GM18499 (cell line): Measurements from ENCODE around the gene NUBP2.
"Not testable (repeated sequence)": the region's sequence is repeated elsewhere in the genome, so short reads cannot be mapped to it uniquely, and the experiment has no call there.

ENCODE experiments used
- ATAC-seq: cut with Tn5 transposase; IDR thresholded peaks from one replicate; pipeline ENCODE4 v1.9.1; 2021; ENCODE audit warnings: moderate number of reproducible peaks; ENCODE audit not compliant: insufficient read depth, unreplicated experiment

Gene NUBP2

GRCh38 chr16:1794221-1794871, 11.6 kb downstream of the NUBP2 start:
- no peak for ATAC-seq

GRCh38 chr16:1794908-1795666, 12.3 kb downstream of the NUBP2 start:
- ATAC-seq, result no peak

GRCh38 chr16:1799263-1799662, 16.5 kb downstream of the NUBP2 start:
- not testable (repeated sequence) for ATAC-seq

DNA sequence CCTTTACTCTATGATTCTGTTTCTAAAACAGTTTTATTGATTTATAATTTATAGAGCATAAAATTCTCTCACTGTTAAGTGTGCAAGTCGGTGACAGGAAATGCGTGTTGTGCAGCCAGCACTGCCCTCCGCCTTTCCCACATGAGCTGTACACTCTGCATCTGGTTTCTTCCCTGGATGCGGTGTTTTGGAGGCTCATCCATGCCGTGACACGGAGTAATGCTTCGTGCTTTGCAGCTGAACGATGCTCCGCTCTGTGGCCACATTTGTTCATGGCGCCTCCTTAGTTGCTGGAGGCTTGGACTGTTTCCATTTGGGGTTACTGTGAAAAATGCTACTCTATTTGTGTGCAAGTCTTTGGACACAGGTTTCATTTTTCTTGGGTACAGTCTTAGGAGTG, 17.9 kb downstream of the NUBP2 start:
- no peak for ATAC-seq

- ATAC-seq, result no peak
Observed at GRCh38 chr16:1807626-1808025, 24.9 kb downstream of the NUBP2 start.

DNA sequence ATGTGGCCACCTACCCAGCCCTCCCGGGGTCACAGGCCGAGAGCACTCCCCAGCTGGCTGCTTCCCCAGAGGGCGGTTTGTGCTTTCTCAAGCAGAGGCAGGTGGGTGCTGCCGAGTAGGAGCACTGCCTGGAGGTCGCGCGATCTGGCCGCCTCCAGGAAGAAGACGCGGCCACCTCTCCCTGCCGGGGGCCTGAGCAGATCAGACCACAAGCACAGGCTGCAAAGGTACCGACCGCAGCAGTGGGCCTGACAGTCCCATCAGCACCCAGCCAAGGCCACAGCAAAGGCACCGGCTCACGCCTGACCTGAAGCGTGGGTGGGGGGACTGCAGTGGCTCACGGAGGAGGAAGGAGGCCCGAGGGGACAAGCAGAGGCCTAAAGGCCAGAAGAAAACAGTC, 25.9 kb downstream of the NUBP2 start:
- ATAC-seq, result no peak

DNA sequence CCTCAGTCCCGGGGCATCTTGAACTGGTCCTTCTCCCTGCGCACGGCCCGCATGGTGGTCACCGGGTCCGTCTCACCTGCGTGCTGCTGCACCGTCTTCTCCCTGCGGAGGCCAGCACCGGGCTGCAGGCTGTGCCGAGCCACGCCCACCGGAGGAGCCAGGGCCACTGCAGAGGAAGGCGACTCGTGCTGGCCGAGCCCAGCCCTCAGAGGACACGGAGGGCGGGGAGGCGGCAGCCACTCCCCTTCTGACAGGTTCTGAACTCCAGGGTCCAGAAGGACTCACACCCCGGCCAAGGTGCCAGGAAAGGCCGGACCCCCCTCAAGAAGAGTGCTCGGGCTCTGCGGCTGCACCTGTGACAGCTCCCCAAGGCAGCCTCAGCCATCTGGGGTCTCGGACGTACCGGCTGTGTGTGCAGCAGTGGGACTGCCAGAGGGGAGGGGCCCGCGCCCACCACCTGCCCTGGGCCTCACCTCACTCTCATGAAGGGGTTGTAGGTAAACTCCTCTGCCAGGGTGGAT, 26.6 kb downstream of the NUBP2 start:
- no peak for ATAC-seq

- ATAC-seq, result no peak
Observed at GRCh38 chr16:1810106-1810505, 27.3 kb downstream of the NUBP2 start.

DNA sequence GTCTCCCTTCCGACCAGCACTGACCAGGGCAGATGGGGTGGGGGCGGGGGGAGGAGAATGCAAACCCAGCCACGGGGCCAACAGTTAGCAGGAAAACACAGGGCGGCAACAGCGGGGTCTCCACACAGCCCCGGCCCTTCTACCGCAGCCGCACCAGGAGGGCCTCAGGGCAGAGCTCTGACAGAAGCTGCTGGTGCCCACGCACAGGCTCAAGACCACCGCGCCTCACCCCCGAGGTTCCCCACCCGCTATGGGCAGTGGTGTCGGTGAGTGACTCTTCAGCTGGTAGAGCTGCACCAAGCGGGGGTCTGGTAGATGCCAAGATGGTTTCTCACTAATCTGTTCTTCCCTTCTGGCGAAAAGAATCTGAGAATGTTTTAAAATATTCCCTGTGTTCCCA, 27.8 kb downstream of the NUBP2 start:
- ATAC-seq, result no peak

GRCh38 chr16:1812732-1813163, 30.0 kb downstream of the NUBP2 start:
- ATAC-seq, result no peak

DNA sequence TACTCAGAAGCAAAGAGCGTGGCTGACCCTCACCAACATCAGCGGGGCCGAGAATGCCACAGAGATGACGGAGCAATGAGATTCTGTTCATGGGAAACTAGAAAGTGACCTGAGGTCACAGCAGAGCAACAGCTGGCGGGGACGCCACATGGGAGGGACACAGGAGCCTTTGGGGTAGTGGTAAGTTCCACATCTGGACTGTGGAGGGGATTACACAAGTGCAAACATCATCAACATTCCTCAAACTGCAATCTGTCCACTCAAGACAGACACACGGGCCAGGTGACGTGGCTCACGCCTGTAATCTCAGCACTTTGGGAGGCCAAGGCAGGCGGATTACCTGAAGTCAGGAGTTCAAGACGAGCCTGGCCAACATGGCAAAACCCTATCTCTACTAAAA, 32.7 kb downstream of the NUBP2 start:
- no peak for ATAC-seq

GRCh38 chr16:1816396-1817275, 33.9 kb downstream of the NUBP2 start:
- no peak for ATAC-seq

DNA sequence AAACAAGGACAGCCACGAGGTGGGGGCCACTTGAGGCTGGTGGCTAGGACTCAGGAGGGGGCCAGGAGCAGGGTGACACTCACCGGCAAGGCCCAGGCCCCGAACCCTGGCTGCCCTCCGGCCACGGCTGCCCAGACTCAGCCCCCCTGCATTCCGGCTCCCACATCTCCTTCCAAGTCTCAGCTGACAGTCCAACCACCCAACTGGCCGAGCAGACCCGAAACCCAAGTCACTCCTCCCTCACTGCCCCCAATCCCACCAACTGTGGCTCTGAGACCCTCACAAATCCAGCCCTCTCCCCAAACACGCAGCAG, 34.5 kb downstream of the NUBP2 start:
- no peak for ATAC-seq

GRCh38 chr16:1817716-1818115, 35.0 kb downstream of the NUBP2 start:
- no peak for ATAC-seq

DNA sequence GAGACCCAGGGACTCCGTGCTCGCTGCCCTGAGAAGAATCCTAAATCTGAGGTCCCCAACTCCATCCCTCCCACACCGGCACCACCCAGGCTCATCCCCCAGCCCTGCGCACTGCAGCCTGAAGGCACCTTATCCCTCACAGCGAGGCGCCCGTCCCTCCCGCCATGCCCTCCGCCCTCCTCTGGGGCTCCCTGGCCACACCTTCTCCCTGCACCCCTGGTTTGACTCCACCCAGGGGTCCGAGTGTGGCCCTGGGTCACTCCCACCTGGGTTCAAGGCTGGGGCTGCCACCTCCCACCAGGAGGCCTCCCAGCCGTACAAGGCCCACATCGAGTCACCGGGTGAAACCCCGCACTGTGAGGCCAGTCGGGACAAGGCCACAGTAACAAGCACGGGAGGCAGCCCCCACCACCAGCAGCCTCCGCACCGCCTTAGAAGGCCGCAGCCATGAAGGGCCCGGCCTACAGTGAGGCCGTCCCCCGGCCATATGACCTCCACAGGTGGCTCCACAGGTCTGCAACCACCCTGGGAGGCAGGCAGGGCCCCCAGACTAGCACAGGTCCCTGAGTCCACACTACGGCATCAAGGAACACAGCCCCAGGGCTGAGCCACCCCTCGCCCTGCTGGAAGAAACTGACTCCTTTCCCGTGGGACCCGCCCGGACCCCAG, 35.6 kb downstream of the NUBP2 start:
- no peak for ATAC-seq

DNA sequence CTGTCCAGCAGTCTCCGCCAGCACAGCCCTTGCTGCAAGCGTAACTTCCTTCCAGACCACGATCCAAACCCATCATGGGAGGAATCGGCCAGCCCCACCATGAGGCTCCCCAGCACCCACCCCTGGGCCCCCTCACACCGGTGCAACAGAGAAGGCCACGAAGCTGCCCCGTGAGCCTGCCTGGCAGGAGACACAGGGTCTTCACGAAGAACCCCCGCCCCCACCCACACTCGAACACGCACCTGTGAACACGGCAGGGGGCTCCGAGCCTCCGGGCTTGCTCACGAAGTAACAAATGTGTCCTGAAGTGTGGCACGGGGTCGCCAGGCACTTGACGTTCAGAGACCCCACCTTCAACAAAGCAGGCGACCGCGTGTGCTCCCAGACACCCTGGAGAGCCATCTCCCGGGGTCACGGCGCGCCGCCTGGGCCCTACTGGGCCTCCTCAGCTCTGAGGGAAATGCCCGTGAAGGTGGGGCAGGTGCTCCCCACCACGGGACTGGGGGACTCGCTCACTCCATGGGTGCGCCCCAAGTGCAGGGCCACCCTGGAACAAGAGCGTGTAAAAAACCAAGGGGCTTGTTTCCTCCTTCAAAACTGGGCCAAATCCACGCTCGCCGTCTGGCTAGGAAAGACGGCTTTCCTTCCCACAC, 36.2 kb downstream of the NUBP2 start:
- no peak for ATAC-seq

- no peak for ATAC-seq
Observed at GRCh38 chr16:1819611-1820010, 36.9 kb downstream of the NUBP2 start.

DNA sequence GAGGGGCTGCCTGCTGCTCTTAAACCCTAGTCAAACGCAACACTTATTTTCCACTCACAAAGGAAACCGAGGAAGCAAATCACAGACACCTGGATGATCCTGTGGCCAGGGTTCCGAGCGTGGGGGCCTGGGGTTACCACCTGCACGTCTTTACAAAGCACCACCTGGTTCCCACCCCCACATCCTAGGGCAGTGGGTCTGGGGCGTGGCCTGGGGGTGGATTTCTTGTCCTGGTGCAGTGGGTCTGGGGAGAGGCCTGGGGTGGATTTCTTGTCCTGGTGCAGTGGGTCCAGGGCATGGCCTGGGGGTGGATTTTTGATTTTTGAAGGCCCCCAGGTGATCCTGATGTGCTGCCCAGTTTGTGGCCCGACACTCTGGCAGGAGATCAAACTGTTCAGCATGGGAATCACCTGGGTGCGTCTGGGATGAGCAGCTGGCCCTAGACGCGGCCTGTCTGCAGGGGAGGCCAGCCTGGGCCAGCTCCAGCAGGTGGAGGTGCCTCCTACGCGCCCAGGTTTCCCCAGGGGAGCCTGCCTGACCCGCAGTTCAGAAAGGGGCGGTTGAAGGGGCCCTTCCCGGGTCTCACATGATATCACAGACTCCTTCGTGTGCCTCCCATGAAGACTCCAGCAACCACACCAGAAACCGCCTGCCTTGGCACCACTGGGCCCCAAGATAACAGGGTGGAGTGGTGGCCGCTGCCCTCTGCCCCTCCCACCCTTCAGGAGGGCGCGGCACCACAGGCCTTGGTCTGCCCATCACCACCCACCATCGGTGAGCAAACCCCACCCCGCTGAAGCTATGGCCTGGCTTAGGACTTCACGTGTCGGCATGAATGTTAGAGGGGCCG, 37.6 kb downstream of the NUBP2 start:
- ATAC-seq, result no peak

- no peak for ATAC-seq
Observed at GRCh38 chr16:1820946-1821290, 38.2 kb downstream of the NUBP2 start.
